OCI-LY1 (cell line): Measurements from ENCODE around the gene MDGA2.

Source experiments
- CTCF ChIP-seq: fragments of 200-600 bp; sonication (generic), shearing (Covaris generic); IDR thresholded peaks from 2 replicates; pipeline ENCODE4 v1.5.1; 2017; ENCODE audit warnings: mild to moderate bottlenecking, antibody characterized with exemption, low read length, moderate library complexity, mixed read lengths
- EZH2 ChIP-seq: fragments of 200-600 bp; sonication (generic), shearing (Covaris generic); IDR thresholded peaks from 2 replicates; pipeline ENCODE4 v1.8.0; 2017; ENCODE audit warnings: borderline replicate concordance, mixed run types, mild to moderate bottlenecking, antibody characterized with exemption, low read length, moderate library complexity, mixed read lengths

DNA sequence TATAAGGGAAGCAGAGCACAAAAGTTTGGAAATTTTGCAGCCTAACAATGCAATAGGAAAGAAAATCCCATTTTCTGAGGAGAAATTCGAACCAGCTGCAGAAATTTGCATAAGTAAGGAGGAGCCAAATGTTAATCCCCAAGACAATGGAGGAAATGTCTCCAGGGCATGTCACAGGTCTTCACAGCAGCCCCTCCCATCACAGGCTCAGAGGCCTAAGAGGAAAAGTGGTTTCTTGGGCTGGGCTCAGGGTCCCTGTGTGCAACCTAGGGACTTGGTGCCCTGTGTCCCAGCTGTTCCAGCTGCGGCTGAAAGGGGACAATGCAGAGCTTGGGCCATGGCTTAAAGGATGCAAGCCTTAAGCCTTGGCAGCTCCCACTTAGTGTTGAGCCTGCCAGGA is 190.0 kb downstream of the MDGA2 start:
- TF ChIP-seq CTCF, result no peak
- no peak for TF ChIP-seq EZH2
